Measurements from ENCODE around the gene SERGEF.

The SERGEF gene

GRCh38 chr11:17831228-17831627 lies 181.6 kb downstream of the SERGEF start:
- no peak for TF ChIP-seq CTCF (IDR thresholded peaks at IDR 0.05)

- TF ChIP-seq CTCF (IDR thresholded peaks at IDR 0.05), result no peak
Measured at GRCh38 chr11:17828311-17828751, 184.5 kb downstream of the SERGEF start.

- 0 out of 2 replicates have a peak, but pooled peaks have one; percentile 21 for TF ChIP-seq CTCF (IDR thresholded peaks at IDR 0.05)
Measured at GRCh38 chr11:17827006-17827405, 185.8 kb downstream of the SERGEF start.

GRCh38 chr11:17822401-17822781 lies 190.5 kb downstream of the SERGEF start:
- no peak for TF ChIP-seq CTCF (IDR thresholded peaks at IDR 0.05)

GRCh38 chr11:17821648-17822400 lies 191.0 kb downstream of the SERGEF start:
- no peak for TF ChIP-seq CTCF (IDR thresholded peaks at IDR 0.05)

- no peak for TF ChIP-seq CTCF (IDR thresholded peaks at IDR 0.05)
Measured at GRCh38 chr11:17816232-17816931, 196.5 kb downstream of the SERGEF start.

GRCh38 chr11:17814546-17814945 lies 198.3 kb downstream of the SERGEF start:
- TF ChIP-seq CTCF (IDR thresholded peaks at IDR 0.05), result no peak
